Endothelial cell of umbilical vein (primary cell): Measurements from ENCODE around the gene FKBP2.

Source experiments
- CTCF ChIP-seq, 2 donors: IDR thresholded peaks; 1 replicate in 1 of 2; 2 replicates in 1 of 2; pipeline ENCODE4 v1.5.1; 2011; ENCODE audit warnings: low read length in 2 of 2, mild to moderate bottlenecking in 2 of 2, moderate library complexity in 2 of 2, control low read depth in 1 of 2, inconsistent platforms in 1 of 2, low read depth in 1 of 2; ENCODE audit not compliant: insufficient read depth in 1 of 2; ENCODE audit errors: extremely low read depth in 1 of 2
- EZH2 ChIP-seq: IDR thresholded peaks from 2 replicates; pipeline ENCODE4 v1.6.1; 2012; ENCODE audit warnings: borderline replicate concordance, low read depth, mild to moderate bottlenecking, moderate library complexity, low read length, inconsistent platforms; ENCODE audit not compliant: severe bottlenecking
- FOS ChIP-seq: IDR thresholded peaks from 2 replicates; pipeline ENCODE4 v1.6.1; 2011; ENCODE audit warnings: mild to moderate bottlenecking, low read length, moderate library complexity, borderline replicate concordance; ENCODE audit not compliant: insufficient read depth
- JUN ChIP-seq: IDR thresholded peaks from 2 replicates; pipeline ENCODE4 v1.6.1; 2011; ENCODE audit warnings: borderline replicate concordance, low read depth; ENCODE audit not compliant: insufficient read length, insufficient read depth
- MAX ChIP-seq: IDR thresholded peaks from 2 replicates; pipeline ENCODE4 v1.6.1; 2011; ENCODE audit not compliant: insufficient read depth, insufficient read length
- MYC ChIP-seq: IDR thresholded peaks from one replicate; pipeline ENCODE4 v1.6.1; 2011; ENCODE audit warnings: mild to moderate bottlenecking, low read depth, low read length
- POLR2A ChIP-seq: IDR thresholded peaks from 2 replicates; pipeline ENCODE4 v1.6.1; 2012; ENCODE audit warnings: low read depth, mild to moderate bottlenecking, control low read depth, low read length
- POLR2AphosphoS5 ChIP-seq: IDR thresholded peaks from 2 replicates; pipeline ENCODE4 v1.6.1; 2012; ENCODE audit warnings: low read depth, mild to moderate bottlenecking, control low read depth, low read length, moderate library complexity; ENCODE audit not compliant: insufficient read depth

GRCh38 chr11:64231546-64231945 lies 9.3 kb upstream of the FKBP2 start:
- TF ChIP-seq CTCF (IDR thresholded peaks at IDR 0.05; ENCODE audit: extremely low read depth in 1 of 2, insufficient read depth in 1 of 2, low read depth in 1 of 2, low read length in 2 of 2) (no peak), JUN (no peak), POLR2A (no peak), EZH2 (no peak), POLR2AphosphoS5 (no peak), FOS (no peak), MAX (no peak), MYC (no peak)
